Panc1 (cell line): ENCODE measurements around the gene WDFY1. TPM values are rescaled to one million over a fixed set of nuclear protein-coding genes. Genes with fewer than 3 reads are reported as not detected.

ENCODE experiments used
- ATAC-seq: fragments of 200-7000 bp; cut with Tn5 transposase; 2 replicates; pipeline ENCODE4 v1.9.1; 2020; ENCODE audit warnings: mild to moderate bottlenecking, moderate library complexity
- BruUV-seq: library from RNA; stranded (reverse); fragments of 400-500 nt; replicated peaks from 2 replicates; lab custom pipeline; 2021; lab: Mats Ljungman, UMichigan
- CTCF ChIA-PET: fragments of 300-600 bp; sonication (Branson Sonifier 250); formaldehyde crosslinking; loops from one replicate; lab custom pipeline; 2022; ENCODE audit warnings: antibody characterized with exemption; lab: Charles Lee
- POLR2A ChIA-PET: fragments of 300-600 bp; sonication (Branson Sonifier 250); formaldehyde crosslinking; loops from one replicate; lab custom pipeline; 2022; ENCODE audit warnings: antibody characterized with exemption; lab: Charles Lee
- DNase-seq: peaks from one replicate; pipeline ENCODE4 v3.0.0-alpha.2; 2010; ENCODE audit warnings: low read depth, low spot score
- H3K27ac ChIP-seq: 2 replicates; pipeline ENCODE4 v1.5.1; 2011; ENCODE audit warnings: mild to moderate bottlenecking, low read length, inconsistent platforms
- H3K27me3 ChIP-seq: fragments of 200-500 bp; sonication (Bioruptor generic); 2 replicates; pipeline ENCODE4 v1.6.0; 2014; ENCODE audit warnings: low read length, inconsistent platforms; ENCODE audit not compliant: control insufficient read depth, insufficient read depth
- H3K36me3 ChIP-seq: fragments of 200-500 bp; sonication (Bioruptor generic); 2 replicates; pipeline ENCODE4 v1.5.1; 2014; ENCODE audit warnings: inconsistent platforms, mild to moderate bottlenecking, low read length, moderate library complexity; ENCODE audit not compliant: control insufficient read depth, insufficient read depth
- H3K4me1 ChIP-seq: 2 replicates; pipeline ENCODE4 v1.5.1; 2011; ENCODE audit warnings: inconsistent platforms, mild to moderate bottlenecking, low read length, moderate library complexity; ENCODE audit not compliant: control insufficient read depth, insufficient read depth
- H3K4me3 ChIP-seq, 2 experiments: 2 replicates each; pipeline ENCODE4 v1.5.1; 2011 to 2012; ENCODE audit warnings: low read depth in 2 of 2, low read length in 2 of 2, mild to moderate bottlenecking in 2 of 2, inconsistent platforms in 1 of 2, moderate library complexity in 1 of 2
- H3K9me3 ChIP-seq: fragments of 200-500 bp; sonication (Bioruptor generic); 2 replicates; pipeline ENCODE4 v1.5.1; 2014; ENCODE audit warnings: low read depth, mild to moderate bottlenecking, inconsistent platforms, low read length, moderate library complexity; ENCODE audit not compliant: control insufficient read depth, insufficient read depth
- POLR2AphosphoS5 ChIP-seq: IDR thresholded peaks from 2 replicates; pipeline ENCODE4 v1.6.1; 2012; ENCODE audit warnings: mild to moderate bottlenecking, low read depth, low read length, moderate library complexity
- SIN3A ChIP-seq: IDR thresholded peaks from 2 replicates; pipeline ENCODE4 v1.6.1; 2012; ENCODE audit warnings: low read depth, mild to moderate bottlenecking, low read length, moderate library complexity, borderline replicate concordance; ENCODE audit not compliant: insufficient read depth
- TCF7L2 ChIP-seq: IDR thresholded peaks from 2 replicates; pipeline ENCODE4 v1.6.1; 2011; ENCODE audit warnings: mild to moderate bottlenecking, low read depth, low read length, inconsistent platforms
- in situ Hi-C: cut with HindIII; loops from 2 replicates; pipeline ENCODE4 v1.10.0; 2016; ENCODE audit warnings: low sequenced_read_pairs, low pct_unique_long_range_greater_than_20kb
- intact Hi-C: fragments of 100-400 bp; cut with micrococcal nuclease; formaldehyde crosslinking; loops from one replicate; pipeline ENCODE4 v1.10.0; 2022; ENCODE audit not compliant: unreplicated experiment
- total RNA-seq: library from RNA; stranded (reverse); gene quantifications from one replicate; pipeline ENCODE4 v1.2.1, GENCODE V29; 2021; ENCODE audit not compliant: unreplicated experiment
- TF ChIP-seq, protein P1 (sequence below): fragments of 450-650 bp; IDR thresholded peaks from 2 replicates; pipeline ENCODE4 v1.5.1; 2017; ENCODE audit warnings: mild to moderate bottlenecking
- TF ChIP-seq, protein P2 (sequence below), 2 experiments: IDR thresholded peaks; 2 replicates each; pipeline ENCODE4 v1.6.1; 2011 to 2012; ENCODE audit warnings: low read depth in 2 of 2, control low read depth in 1 of 2, low read length in 1 of 2, mild to moderate bottlenecking in 1 of 2, moderate library complexity in 1 of 2; ENCODE audit not compliant: insufficient read depth in 1 of 2

WDFY1 gene
- total RNA-seq, 1 experiment from 2014 or later = 48.5 TPM

DNA sequence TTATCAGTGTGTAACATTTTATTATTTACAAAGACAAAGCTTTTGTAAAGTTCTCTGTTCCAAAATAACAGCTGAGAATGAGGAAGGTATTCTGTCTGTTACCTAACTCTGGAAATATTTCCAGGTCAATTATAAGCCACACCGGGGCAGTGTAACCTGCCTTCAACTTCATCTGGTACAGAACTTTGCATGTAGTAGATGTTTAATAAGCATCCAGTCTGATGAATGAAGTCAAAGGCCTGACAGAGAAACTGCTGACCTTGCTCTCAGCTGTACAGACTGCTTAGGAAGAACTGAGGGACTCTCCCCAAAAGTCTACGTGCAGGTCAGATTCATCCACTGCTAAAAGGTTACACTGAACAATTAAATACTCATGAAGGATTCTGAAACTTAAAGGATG is 43.3 kb downstream of the WDFY1 start:
- Histone ChIP-seq H3K27ac (no peak overlapping the region), H3K9me3 (no peaks in the 10 kb centered on the region), H3K4me3 (no peak overlapping the region), H3K4me1 (no peaks in the 10 kb centered on the region), H3K27me3 (no peaks in the 10 kb centered on the region), H3K36me3 (peaks cover 23% of the 10 kb centered on the region)
- ChIA-PET POLR2A (no interaction called here), CTCF (no interaction called here)
- DNase-seq = no peak
- BruUV-seq = no TSS peak
- intact Hi-C loops = no loop called here
- TF ChIP-seq, protein P1, sequence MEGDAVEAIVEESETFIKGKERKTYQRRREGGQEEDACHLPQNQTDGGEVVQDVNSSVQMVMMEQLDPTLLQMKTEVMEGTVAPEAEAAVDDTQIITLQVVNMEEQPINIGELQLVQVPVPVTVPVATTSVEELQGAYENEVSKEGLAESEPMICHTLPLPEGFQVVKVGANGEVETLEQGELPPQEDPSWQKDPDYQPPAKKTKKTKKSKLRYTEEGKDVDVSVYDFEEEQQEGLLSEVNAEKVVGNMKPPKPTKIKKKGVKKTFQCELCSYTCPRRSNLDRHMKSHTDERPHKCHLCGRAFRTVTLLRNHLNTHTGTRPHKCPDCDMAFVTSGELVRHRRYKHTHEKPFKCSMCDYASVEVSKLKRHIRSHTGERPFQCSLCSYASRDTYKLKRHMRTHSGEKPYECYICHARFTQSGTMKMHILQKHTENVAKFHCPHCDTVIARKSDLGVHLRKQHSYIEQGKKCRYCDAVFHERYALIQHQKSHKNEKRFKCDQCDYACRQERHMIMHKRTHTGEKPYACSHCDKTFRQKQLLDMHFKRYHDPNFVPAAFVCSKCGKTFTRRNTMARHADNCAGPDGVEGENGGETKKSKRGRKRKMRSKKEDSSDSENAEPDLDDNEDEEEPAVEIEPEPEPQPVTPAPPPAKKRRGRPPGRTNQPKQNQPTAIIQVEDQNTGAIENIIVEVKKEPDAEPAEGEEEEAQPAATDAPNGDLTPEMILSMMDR = no peak
- TF ChIP-seq TCF7L2 (no peak), SIN3A (no peak), POLR2AphosphoS5 (no peak)
- TF ChIP-seq, protein P2, sequence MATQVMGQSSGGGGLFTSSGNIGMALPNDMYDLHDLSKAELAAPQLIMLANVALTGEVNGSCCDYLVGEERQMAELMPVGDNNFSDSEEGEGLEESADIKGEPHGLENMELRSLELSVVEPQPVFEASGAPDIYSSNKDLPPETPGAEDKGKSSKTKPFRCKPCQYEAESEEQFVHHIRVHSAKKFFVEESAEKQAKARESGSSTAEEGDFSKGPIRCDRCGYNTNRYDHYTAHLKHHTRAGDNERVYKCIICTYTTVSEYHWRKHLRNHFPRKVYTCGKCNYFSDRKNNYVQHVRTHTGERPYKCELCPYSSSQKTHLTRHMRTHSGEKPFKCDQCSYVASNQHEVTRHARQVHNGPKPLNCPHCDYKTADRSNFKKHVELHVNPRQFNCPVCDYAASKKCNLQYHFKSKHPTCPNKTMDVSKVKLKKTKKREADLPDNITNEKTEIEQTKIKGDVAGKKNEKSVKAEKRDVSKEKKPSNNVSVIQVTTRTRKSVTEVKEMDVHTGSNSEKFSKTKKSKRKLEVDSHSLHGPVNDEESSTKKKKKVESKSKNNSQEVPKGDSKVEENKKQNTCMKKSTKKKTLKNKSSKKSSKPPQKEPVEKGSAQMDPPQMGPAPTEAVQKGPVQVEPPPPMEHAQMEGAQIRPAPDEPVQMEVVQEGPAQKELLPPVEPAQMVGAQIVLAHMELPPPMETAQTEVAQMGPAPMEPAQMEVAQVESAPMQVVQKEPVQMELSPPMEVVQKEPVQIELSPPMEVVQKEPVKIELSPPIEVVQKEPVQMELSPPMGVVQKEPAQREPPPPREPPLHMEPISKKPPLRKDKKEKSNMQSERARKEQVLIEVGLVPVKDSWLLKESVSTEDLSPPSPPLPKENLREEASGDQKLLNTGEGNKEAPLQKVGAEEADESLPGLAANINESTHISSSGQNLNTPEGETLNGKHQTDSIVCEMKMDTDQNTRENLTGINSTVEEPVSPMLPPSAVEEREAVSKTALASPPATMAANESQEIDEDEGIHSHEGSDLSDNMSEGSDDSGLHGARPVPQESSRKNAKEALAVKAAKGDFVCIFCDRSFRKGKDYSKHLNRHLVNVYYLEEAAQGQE (IDR thresholded peaks at IDR 0.05; ENCODE audit: insufficient read depth in 1 of 2, low read depth in 2 of 2, low read length in 1 of 2) = no peak
- ATAC-seq = no peak
- in situ Hi-C loops = no loop called here

DNA sequence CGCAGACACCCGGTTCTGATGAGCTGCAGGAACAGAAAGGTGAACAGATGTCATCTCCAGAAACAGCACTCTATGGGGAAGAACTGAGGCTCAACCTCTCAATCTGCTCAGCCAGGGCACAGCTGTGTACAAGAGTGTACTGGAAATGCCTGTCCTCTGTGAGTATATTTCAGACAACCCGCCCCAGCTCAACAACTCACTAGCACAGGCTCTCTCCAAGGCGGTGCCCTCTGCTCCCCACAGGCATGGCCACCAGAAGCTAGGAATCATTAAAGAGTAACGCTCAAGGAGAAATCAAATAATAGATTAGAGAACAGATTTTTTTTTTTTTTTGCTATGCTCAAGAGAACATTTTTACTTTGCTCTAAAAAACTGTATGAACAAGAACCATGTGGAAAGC is 43.8 kb downstream of the WDFY1 start:
- Histone ChIP-seq H3K36me3 (peaks cover 23% of the 10 kb centered on the region), H3K27me3 (no peaks in the 10 kb centered on the region), H3K27ac (no peak overlapping the region), H3K9me3 (no peaks in the 10 kb centered on the region), H3K4me1 (no peaks in the 10 kb centered on the region), H3K4me3 (no peak overlapping the region)
- in situ Hi-C loops (no loop called here), intact Hi-C loops (no loop called here)
- ATAC-seq (no peak), DNase-seq (no peak)
- CTCF ChIA-PET = no interaction called here
- no peak for TF ChIP-seq SIN3A
- TF ChIP-seq, protein P2 (IDR thresholded peaks at IDR 0.05; ENCODE audit: insufficient read depth in 1 of 2, low read depth in 2 of 2, low read length in 1 of 2) = no peak
- no peak for TF ChIP-seq TCF7L2
- TF ChIP-seq POLR2AphosphoS5 = no peak
- TF ChIP-seq, protein P1 = no peak
- no TSS peak for BruUV-seq
- POLR2A ChIA-PET = no interaction called here
